Measurements from ENCODE around the gene SIL1.

Gene SIL1

DNA sequence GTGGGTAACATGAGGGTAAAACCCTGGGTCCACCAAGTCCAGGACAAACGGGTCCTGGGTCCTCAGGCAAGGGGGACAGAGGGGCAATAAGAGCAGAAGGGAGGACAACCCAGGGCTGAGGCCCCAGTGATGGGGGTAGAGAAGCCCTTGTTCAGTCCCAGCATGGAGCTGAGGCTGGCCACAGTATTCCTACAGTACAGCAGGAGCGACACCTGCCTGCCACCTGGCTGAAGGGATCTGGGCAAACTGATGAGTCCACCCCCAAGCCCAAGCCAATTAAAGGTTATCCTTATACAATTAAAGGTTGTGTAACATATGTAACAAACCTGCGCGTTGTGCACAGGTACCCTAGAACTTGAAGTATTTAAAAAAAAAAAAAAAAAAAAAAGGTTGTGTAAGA, 225.3 kb downstream of the SIL1 start:
- DNase-seq, result no peak

DNA sequence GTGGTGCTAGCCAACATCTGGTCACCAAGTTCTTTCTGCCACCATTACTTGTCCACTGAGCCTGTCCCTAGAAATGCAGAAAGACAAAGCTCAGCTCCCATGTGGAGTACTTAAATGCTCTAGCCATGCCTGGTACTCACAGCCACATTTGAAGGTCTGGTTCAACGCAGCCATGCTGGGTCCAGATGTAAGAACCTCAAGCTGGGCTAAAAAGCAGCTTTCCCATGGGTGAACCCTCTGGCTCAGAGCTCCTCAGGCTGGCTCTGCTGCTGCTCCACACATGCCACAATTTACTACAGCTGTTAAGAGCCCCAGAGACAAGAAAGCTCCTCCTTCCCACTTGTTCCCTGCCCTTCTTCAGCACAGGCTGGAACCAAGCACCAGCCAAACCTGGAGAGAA, 225.9 kb downstream of the SIL1 start:
- DNase-seq, result no peak

DNA sequence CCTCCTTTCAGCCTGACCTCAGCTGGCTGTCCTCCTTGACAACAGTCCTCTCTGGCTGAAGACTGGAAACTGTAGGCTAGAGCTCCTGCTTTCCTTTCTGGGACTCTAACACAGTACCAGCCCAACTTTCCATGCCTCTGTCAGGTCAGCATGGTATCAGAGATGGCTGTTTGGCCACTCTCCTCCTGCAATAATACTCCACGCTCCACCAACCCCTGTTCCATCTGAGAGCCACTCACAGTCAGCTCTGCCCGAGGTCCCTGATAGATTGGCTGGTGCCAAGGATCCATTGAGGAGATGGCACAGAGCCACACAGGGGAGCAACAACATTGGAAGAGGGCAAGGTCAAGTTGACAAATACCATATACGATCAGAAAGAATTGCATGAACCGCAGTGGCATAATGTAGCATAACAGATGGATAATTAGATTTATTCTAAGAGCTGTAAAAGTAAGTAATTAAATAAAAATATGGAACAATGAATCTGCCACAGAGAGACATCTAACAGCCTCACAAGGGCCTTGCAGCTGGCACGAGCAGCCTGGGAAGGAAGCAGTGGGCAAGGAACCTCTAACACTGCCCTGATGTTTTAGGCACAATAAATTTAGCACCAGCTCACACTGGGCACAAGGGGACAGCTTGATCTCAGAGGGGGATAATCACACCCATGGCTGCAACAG, 228.7 kb downstream of the SIL1 start:
- DNase-seq, result no peak

DNA sequence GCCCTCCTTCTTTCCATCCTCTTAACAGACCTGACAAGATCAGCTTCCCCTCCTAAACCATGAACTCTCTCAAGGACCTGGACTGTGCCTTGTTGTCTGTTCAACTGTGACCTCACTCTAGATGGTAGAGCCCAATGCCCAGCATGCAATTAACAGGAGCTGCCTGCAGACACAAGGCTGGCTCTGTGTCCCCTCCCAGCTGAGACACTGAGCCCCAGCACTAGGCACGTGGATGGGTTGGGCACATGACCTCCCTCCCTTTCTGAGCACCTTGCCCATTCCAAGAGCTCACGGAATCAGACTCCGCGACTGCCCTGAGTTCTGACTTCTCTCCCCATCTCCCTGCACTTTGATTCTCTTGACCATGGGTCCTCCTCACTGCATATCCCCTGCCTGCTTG, 229.6 kb downstream of the SIL1 start:
- DNase-seq, result no peak

DNA sequence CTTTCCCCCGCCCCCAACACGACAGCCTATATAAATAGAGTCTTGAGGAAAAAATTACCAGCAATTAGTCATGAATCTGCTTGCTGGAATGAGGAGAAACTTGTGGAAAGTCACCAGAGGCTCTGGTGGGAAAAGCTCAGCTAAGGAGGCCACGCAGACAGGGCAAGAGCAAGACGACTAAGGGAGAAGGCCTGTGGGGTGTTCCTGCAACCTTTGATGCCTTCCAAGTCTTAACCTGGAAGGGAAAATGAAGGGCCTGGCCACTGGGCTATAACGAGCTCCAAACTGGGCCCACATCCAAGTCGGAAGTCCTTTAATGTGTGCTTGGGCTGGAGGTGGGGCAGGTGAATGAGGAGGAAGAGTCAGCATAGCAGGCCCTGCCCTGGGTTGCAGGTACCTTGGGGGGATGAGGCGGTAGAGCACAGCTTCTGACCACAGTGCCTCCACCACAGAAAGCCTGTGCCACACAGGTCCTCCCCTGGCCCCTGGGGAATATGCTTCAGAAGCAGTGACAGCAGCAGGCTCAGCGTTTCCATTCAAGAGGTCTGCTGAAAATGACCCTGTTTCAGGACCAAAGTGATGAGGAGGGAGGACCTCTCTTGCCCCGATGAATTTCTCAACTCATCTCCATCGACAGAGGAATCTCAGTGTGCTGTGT, 230.2 kb downstream of the SIL1 start:
- no peak for DNase-seq

GRCh38 chr5:138966236-138966985, 231.8 kb downstream of the SIL1 start:
- no peak for DNase-seq

DNA sequence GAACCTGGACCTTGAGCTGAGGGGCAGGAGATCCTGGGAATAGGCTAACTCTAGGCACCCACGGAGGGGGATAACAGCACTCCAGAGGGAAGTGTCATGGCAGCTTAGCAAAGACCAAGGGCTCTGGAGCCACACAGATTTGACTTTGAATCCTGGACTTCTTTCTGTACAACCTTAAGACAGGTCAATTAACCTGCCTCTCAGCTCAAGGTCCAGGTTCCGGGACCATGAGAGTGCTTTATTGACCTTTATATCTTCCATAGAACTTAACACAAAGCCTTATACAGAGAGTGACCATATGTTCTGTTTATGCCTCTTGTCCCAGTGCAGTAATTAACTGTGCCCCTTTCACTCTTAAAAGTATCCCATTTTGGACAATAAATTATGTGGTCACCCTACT, 232.5 kb downstream of the SIL1 start:
- DNase-seq, result no peak

DNA sequence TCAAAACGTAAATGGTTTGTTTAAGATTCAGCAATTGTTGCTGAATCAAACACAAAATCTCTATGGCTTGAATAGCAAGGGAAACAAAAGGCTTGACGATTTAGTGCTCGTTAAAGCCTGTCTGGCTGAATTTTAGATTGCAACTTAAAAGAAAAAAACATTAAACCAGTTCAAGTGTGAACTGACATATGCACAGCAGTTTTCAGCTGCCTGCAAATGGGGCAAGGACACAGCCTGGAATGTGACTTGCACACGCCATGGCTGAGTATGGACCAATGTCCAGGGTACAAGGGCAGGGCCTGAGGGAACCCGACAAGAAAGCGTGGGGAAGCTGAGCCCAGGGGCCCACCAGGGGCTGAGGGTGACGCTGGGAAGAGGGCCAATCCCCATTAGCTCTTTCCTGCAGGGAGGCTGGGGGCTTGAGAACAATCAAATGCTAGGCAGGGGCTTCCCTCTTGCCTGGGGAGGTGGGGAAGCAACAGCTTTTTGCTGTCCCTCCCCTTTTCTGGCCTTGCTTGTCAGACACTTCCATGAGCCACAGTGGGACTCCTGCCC, 233.4 kb downstream of the SIL1 start:
- DNase-seq, result no peak

- DNase-seq, result no peak
Measured at GRCh38 chr5:138963763-138964371, 234.3 kb downstream of the SIL1 start.

- DNase-seq, result no peak
Measured at GRCh38 chr5:138962614-138963370, 235.4 kb downstream of the SIL1 start.

DNA sequence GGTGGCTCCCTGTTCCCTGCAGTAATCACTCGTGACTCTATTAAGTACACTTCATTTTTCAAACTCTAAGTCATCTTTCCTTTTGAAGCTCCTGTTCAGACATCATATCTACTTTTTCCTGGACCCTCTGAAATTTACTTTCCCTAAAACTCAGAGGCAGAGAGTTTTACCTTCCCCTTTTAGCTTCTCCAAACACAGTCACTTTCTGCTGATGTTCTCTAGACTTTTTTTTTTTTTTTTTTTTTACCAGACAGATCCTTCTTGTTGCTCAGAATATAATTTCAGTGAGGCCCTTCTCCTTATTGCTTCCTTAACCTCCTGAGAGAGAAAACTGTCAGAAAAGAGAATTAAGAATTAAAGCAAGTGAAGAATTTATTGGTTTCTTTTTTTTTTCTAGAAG, 236.4 kb downstream of the SIL1 start:
- DNase-seq, result no peak

GRCh38 chr5:138961221-138961620, 236.9 kb downstream of the SIL1 start:
- no peak for DNase-seq

DNA sequence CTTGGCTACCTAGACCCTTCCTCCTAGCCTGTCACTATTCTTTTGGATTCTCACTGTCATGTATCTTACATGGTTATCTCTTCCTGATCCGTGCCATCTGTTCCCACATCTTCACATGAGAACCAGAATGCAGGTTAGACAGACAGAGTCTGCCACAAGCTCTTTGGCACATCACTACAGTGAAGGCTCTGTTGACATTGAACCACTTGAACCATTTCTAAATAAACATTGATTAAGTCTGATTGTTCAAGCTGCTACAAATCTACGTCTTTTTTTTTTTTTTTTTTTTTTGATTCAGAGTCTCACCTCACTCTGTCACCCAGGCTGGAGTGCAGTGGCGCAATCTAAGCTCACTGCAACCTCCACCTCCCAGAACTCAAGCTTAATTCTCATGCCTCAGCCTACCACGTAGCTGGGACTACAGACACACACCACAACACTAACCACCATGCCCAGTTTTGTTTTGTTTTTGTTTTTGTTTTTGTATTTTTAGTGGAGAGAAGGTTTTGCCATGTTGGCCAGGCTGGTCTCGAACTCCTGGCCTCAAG, 237.9 kb downstream of the SIL1 start:
- no peak for DNase-seq

GRCh38 chr5:138956801-138957200, 241.4 kb downstream of the SIL1 start:
- DNase-seq, result no peak

- DNase-seq, result no peak
Measured at GRCh38 chr5:138955671-138956295, 242.4 kb downstream of the SIL1 start.

DNA sequence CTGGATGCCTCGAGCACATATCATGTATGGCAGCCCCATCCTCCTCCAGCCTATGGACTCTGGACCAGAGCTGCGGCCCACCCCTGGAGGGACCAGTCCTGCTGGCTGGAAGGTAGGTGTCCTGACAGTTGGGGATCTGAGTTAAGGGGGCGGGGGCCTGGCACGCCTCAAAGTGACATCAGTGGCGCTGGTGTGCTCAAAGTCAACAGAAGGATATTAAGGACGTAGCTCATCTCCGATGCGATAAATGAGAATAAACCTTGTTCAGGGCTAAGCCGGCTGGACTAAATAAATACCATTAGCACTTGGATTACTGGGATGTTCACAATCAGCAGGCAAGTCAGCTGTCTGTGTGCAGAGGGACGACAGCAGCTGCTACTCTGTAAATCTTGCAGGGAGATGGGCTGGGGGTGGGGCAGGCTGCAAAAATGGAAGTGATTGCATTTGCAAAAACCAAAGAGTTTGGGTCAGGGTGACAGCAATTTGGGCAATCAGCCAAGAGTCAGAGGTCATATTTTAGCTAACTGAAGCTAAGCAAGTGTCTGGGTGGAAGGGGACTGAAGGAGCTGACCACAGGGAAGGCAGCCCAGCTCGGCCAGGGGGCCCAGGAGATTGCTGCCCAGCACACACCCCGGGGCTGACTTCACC, 243.0 kb downstream of the SIL1 start:
- DNase-seq, result no peak

GRCh38 chr5:138954257-138955012, 243.7 kb downstream of the SIL1 start:
- DNase-seq, result no peak

GRCh38 chr5:138953387-138954256, 244.5 kb downstream of the SIL1 start:
- DNase-seq, result peak; percentile 63

DNA sequence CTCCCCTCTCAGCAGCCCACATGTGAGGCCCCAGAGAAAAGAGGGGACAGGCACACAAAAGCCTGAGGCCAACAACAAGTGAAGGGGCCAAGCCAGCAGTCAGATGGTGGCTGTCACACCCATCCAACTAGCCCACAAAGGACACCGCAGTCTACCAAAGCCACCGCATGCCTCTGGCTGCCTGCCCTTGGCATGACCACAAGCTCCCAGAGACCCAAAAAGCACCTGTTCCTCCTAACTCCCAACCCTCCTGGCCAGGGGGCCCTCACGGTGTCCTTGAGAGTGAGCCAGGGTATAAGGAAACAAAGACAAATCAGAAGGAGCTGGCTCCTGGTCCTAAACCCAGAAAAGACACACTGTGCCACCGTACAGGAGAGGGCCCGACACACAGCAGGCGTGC, 245.2 kb downstream of the SIL1 start:
- no peak for DNase-seq

Data from activated CD8-positive, alpha-beta memory T cell treated with anti-CD3 and anti-CD28 coated beads for 24 hours (primary cell).